ENCODE data around the gene PRDM4. TPM values are rescaled to one million over a fixed set of nuclear protein-coding genes. Genes with fewer than 3 reads are reported as not detected.

The PRDM4 gene, protein sequence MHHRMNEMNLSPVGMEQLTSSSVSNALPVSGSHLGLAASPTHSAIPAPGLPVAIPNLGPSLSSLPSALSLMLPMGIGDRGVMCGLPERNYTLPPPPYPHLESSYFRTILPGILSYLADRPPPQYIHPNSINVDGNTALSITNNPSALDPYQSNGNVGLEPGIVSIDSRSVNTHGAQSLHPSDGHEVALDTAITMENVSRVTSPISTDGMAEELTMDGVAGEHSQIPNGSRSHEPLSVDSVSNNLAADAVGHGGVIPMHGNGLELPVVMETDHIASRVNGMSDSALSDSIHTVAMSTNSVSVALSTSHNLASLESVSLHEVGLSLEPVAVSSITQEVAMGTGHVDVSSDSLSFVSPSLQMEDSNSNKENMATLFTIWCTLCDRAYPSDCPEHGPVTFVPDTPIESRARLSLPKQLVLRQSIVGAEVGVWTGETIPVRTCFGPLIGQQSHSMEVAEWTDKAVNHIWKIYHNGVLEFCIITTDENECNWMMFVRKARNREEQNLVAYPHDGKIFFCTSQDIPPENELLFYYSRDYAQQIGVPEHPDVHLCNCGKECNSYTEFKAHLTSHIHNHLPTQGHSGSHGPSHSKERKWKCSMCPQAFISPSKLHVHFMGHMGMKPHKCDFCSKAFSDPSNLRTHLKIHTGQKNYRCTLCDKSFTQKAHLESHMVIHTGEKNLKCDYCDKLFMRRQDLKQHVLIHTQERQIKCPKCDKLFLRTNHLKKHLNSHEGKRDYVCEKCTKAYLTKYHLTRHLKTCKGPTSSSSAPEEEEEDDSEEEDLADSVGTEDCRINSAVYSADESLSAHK
- 28.1 and 35.5 TPM in 2 replicates for total RNA-seq (2014; rRNA removed; shearing (Covaris generic))

DNA sequence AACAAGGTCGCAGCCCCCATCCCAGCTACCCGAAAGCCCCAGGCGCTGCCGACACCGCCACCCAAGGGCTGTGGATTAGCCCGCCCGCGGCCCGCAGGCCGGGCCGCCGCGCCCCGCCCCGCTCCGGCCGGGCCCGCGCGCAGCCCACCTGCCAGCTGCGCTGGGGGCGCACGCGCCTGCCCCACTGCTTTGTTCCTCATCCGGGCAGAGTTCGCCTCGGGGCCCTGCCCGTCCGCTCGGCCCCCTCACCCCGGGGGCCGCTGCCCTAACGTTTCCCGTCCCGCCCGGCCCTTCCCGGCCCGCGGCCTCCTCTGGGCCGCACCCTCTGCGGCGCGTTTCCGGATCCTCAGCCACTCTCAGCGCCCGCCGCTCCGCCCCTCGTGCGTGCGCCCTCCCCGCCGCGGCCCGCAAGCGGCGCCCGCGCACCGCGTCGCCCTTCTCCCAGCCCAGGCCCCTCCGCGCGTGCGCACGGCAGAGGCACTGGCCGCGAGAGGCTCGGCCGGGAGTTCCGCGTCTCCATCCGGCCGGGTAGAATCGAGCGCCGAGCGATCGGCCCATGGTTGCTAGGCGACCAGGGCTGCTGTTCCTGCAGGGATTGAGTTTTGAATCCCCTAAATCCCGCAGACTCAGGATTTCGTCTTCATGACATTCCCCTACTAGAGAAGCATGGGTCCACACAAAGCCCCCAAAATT, at the start of gene PRDM4:
Gene PRDM4, minus strand, starts transcription at position 329 of the 693 bp plus-strand sequence. CDS start 622 bp downstream, outside the sequence.
- peak; percentile 93 for DNase-seq (ENCODE audit: low spot score)

DNA sequence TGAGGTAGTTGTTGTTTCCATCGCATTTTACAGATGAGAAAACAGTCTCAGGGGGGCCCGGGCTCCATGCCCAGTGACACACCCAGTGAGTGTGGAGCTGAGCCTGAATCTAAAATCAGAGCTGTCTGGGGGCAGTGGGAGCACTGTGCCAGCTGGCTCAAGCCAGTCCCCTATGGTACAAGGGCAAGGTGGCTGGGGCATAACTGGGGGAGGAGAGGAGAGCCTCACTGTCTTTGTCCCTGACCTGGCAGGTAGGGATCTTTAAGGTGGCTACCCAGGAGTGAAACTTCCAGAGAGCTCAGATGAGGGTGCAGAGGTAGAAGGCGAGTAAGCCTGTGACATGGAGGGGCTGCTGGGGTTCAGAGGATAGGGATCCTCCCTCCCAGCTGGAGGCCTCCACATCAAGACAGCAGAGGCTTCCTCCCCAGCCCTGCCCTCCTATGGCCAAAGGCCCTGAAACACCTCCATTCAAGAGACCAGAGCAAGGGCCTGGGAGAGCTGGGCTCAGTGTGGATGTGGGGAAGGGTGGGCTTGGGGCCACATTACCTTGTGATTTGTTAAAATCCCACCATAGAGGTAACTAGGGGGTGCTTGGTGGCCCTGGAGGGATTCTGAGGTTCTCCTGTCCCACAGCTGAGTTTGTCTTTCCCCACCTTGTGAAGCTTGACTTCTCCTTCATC, 46.7 kb upstream of the PRDM4 start:
- DNase-seq (ENCODE audit: low spot score): no peak

DNA sequence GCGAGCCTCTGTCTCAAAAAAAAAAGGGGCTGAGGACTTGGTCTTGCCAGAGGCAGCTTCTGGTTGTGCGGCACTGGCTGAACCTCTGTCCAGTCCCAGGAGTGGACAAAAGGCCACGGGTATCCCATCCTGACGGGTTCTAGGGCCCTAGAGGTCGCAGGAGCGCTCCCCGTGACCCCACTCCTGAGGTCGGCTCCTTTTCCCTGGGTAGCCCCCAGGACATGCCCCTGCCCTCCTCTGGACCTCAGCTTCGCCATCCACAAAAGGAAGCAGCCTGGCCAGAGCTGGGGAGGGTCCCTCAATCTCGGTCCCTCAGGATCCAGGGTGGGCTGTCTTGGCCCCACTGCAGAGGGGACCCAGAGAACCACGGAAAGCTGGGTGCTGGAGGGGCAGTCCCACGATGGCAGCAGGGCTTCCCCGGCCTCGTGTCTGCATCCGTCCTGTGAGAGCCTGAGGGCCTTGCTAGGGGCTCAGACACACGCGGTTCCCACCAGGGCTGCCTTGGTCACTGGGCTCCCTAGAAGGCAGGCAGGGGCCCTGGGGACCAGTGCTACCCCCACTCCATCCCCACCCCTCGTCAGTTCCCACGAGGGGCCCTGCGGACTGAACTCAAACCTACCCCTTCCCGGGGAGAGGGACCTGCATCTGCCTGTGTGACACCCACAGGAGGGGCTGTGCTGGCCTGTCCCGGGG, 44.7 kb upstream of the PRDM4 start:
- DNase-seq (ENCODE audit: low spot score): no peak

DNA sequence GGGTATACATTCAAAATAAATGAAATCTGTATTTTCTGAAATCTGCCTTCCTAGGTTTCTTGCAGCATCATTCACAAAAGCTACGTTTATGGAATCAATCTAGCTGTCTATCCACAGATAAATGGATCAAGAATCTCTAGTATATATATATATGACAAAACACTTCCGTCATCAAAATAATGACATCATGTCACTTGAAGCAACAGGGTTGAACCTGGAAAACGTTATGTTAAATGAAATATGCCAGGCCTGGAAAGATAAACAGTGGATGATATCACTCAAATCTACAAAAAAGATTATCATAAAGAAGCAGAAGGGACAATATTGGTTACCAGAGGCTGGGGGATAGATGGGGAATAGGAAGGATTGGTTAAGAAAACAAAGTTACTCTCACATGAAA, 42.2 kb upstream of the PRDM4 start:
- DNase-seq (ENCODE audit: low spot score): no peak

GRCh38 chr12:107801150-107801549, 40.2 kb upstream of the PRDM4 start:
- DNase-seq (ENCODE audit: low spot score): no peak

- DNase-seq (ENCODE audit: low spot score): no peak
Observed at GRCh38 chr12:107798580-107798979, 37.6 kb upstream of the PRDM4 start.

DNA sequence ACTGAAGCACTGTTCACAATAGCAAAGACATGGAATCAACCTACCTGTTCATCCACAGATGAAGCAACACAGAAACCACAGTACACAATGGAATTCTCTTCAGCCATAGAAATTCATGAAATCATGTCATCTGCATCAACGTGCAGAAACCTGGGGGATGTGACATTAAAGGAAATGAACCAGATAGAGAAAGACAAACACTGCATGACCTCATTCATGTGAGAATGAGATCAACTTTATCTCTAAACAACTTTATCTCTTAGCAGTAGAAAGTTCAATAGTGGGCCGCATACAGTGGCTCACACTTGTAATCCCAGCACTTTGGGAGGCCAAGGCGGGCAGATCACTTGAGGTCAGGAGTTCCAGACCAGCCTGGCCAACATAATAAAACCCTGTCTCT, 33.5 kb upstream of the PRDM4 start:
- no peak for DNase-seq (ENCODE audit: low spot score)

GRCh38 chr12:107791465-107792089, 30.6 kb upstream of the PRDM4 start:
- DNase-seq (ENCODE audit: low spot score): no peak

GRCh38 chr12:107788690-107789458, 27.9 kb upstream of the PRDM4 start:
- no peak for DNase-seq (ENCODE audit: low spot score)

GRCh38 chr12:107788281-107788680, 27.3 kb upstream of the PRDM4 start:
- no peak for DNase-seq (ENCODE audit: low spot score)

DNA sequence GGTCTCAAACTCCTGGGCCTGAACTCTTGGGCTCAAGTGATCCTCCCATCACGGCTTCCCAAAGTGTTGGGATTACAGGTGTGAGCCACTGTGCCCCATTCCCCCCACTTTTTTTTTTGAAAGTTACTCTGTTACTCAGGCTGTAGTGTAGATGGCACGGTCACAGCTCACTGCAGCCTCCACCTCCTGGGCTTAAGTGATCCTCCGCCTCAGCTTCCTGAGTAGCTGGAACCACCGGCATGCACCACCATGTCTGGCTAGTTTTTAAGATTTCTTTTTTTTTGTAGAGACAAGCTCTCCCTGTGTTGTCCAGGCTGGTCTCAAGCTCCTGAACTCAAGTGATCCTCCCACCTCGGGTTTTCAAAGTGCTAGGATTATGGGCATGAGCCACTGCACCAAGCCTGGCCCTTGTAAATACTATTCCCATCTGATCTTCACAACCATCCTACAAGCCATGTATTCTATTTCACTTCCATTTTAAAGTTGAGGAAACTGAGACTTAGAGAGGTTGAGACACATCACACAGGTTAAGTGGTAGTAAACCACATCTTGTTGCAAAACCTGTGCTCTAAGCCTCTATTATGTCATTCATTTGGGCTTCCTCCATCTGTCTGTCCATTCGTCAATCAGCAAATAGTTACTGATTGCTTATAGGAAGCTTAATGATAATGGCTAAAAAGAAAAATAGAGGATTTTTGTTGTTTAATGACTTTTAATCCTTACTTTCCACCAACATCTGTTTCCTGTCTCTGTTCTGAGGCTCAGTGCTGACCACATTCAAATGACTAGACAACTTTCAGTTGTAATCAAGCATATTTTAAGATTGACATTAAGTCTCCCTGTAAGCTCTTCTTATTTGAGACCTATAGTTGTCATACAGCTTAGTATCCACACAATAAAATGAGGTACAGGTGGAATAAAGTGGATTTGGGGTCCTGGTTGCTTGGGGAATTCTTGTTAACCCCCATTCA, 22.8 kb upstream of the PRDM4 start:
- DNase-seq (ENCODE audit: low spot score): no peak

GRCh38 chr12:107782067-107782466, 21.1 kb upstream of the PRDM4 start:
- DNase-seq (ENCODE audit: low spot score): no peak

- no peak for DNase-seq (ENCODE audit: low spot score)
Observed at GRCh38 chr12:107780298-107780697, 19.4 kb upstream of the PRDM4 start.

GRCh38 chr12:107779077-107779831, 18.3 kb upstream of the PRDM4 start:
- DNase-seq (ENCODE audit: low spot score): no peak

- no peak for DNase-seq (ENCODE audit: low spot score)
Observed at GRCh38 chr12:107778383-107779025, 17.6 kb upstream of the PRDM4 start.

- no peak for DNase-seq (ENCODE audit: low spot score)
Observed at GRCh38 chr12:107776171-107776570, 15.2 kb upstream of the PRDM4 start.

DNA sequence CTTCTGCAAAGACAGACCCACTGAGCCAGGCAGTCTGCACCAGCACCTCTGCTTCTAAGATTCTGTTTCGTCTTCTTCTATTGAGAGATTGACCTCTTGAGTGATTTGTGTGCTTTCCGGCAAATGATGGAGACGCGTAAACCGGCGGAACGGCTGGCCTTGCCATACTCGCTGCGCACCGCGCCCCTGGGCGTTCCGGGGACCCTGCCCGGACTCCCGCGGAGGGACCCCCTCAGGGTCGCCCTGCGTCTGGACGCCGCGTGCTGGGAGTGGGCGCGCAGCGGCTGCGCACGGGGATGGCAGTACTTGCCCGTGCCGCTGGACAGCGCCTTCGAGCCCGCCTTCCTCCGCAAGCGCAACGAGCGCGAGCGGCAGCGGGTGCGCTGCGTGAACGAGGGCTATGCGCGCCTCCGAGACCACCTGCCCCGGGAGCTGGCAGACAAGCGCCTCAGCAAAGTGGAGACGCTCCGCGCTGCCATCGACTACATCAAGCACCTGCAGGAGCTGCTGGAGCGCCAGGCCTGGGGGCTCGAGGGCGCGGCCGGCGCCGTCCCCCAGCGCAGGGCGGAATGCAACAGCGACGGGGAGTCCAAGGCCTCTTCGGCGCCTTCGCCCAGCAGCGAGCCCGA, 14.3 kb upstream of the PRDM4 start:
- no peak for DNase-seq (ENCODE audit: low spot score)
